Endothelial cell of umbilical vein (primary cell): Measurements from ENCODE around the gene DPM2. TPM values are rescaled to one million over a fixed set of nuclear protein-coding genes. Genes with fewer than 3 reads are reported as not detected.

Experiments
- BruUV-seq: library from RNA; stranded (reverse); fragments of 400-500 nt; replicated peaks from 2 replicates; lab custom pipeline; 2021; lab: Mats Ljungman, UMichigan
- CTCF ChIA-PET: fragments of 300-600, 350-600 bp; sonication (Branson Sonifier 250); formaldehyde crosslinking; loops from one replicate; lab custom pipeline; 2021; ENCODE audit warnings: antibody characterized with exemption, inconsistent platforms; lab: Charles Lee
- POLR2A ChIA-PET: fragments of 300-600, 350-600 bp; sonication (Branson Sonifier 250); formaldehyde crosslinking; loops from one replicate; lab custom pipeline; 2021; ENCODE audit warnings: antibody characterized with exemption, inconsistent platforms; lab: Charles Lee
- DNase-seq: peaks from one replicate; pipeline ENCODE4 v3.0.0-alpha.2; 2011; ENCODE audit warnings: low read depth, low spot score
- FAIRE-seq: peaks from 2 replicates; lab custom pipeline; 2011; peaks lifted over from hg19 to GRCh38; lab: Jason Lieb, UNC
- H2AFZ ChIP-seq: 2 replicates; pipeline ENCODE4 v1.6.0; 2012; ENCODE audit warnings: low read depth, low read length, control low read depth, inconsistent platforms
- H3K27ac ChIP-seq: 2 replicates; pipeline ENCODE4 v1.5.1; 2011; ENCODE audit warnings: low read depth, mild to moderate bottlenecking, control low read depth, low read length, moderate library complexity; ENCODE audit not compliant: insufficient read depth
- H3K27me3 ChIP-seq, 2 experiments: 2 replicates each; pipeline versions ENCODE4 v1.6.0 to v1.6.1; 2011; ENCODE audit warnings: low read length in 2 of 2, mixed read lengths in 1 of 2; ENCODE audit not compliant: control insufficient read depth in 2 of 2, insufficient read depth in 2 of 2
- H3K36me3 ChIP-seq, 2 experiments: 2 replicates in 1 of 2; 3 replicates in 1 of 2; pipeline ENCODE4 v1.5.1; 2011; ENCODE audit warnings: low read length in 2 of 2, mild to moderate bottlenecking in 1 of 2, moderate library complexity in 1 of 2; ENCODE audit not compliant: control insufficient read depth in 2 of 2, insufficient read depth in 2 of 2; ENCODE audit errors: extremely low read depth in 1 of 2
- H3K4me1 ChIP-seq: 3 replicates; pipeline ENCODE4 v1.5.1; 2011; ENCODE audit warnings: mild to moderate bottlenecking, low read length; ENCODE audit not compliant: control insufficient read depth, insufficient read depth; ENCODE audit errors: extremely low read depth
- H3K4me2 ChIP-seq: 2 replicates; pipeline ENCODE4 v1.6.1; 2011; ENCODE audit warnings: low read length, control low read depth, mixed read lengths; ENCODE audit not compliant: insufficient read depth
- H3K4me3 ChIP-seq, 3 experiments: fragments of 200-600 bp in 1 of 3; sonication (generic), shearing (Covaris generic) in 1 of 3; replicated peaks in 1 of 3; 2 replicates each; pipeline ENCODE4 v1.5.1; 2011 to 2016; ENCODE audit warnings: control low read depth in 3 of 3, low read length in 3 of 3, mild to moderate bottlenecking in 2 of 3, inconsistent platforms in 1 of 3, low read depth in 1 of 3, moderate library complexity in 1 of 3; ENCODE audit not compliant: insufficient read depth in 1 of 3
- H3K79me2 ChIP-seq: 2 replicates; pipeline ENCODE4 v1.6.0; 2012; ENCODE audit warnings: low read length, inconsistent platforms; ENCODE audit not compliant: control insufficient read depth, insufficient read depth
- H3K9ac ChIP-seq: replicated peaks from 2 replicates; pipeline ENCODE3; 2011; ENCODE audit warnings: low read length, control low read depth; ENCODE audit not compliant: insufficient read depth; ENCODE audit errors: extremely low read depth
- H3K9me1 ChIP-seq: replicated peaks from 3 replicates; pipeline ENCODE4 v1.6.0; 2011; ENCODE audit warnings: mild to moderate bottlenecking, low read length; ENCODE audit not compliant: control insufficient read depth, insufficient read depth; ENCODE audit errors: extremely low read depth
- H3K9me3 ChIP-seq: replicated peaks from 2 replicates; pipeline ENCODE4 v1.5.1; 2012; ENCODE audit warnings: low read length, inconsistent platforms; ENCODE audit not compliant: control insufficient read depth, insufficient read depth
- H4K20me1 ChIP-seq: replicated peaks from 2 replicates; pipeline ENCODE3; 2011; ENCODE audit warnings: mild to moderate bottlenecking, low read length; ENCODE audit not compliant: control insufficient read depth, insufficient read depth; ENCODE audit errors: extremely low read depth
- CTCF ChIP-seq, 2 donors: IDR thresholded peaks; 1 replicate in 1 of 2; 2 replicates in 1 of 2; pipeline ENCODE4 v1.5.1; 2011; ENCODE audit warnings: low read length in 2 of 2, mild to moderate bottlenecking in 2 of 2, moderate library complexity in 2 of 2, control low read depth in 1 of 2, inconsistent platforms in 1 of 2, low read depth in 1 of 2; ENCODE audit not compliant: insufficient read depth in 1 of 2; ENCODE audit errors: extremely low read depth in 1 of 2
- EZH2 ChIP-seq: IDR thresholded peaks from 2 replicates; pipeline ENCODE4 v1.6.1; 2012; ENCODE audit warnings: borderline replicate concordance, low read depth, mild to moderate bottlenecking, moderate library complexity, low read length, inconsistent platforms; ENCODE audit not compliant: severe bottlenecking
- FOS ChIP-seq: IDR thresholded peaks from 2 replicates; pipeline ENCODE4 v1.6.1; 2011; ENCODE audit warnings: mild to moderate bottlenecking, low read length, moderate library complexity, borderline replicate concordance; ENCODE audit not compliant: insufficient read depth
- GATA2 ChIP-seq: IDR thresholded peaks from 2 replicates; pipeline ENCODE4 v1.7.0; 2011; ENCODE audit warnings: low read depth, mild to moderate bottlenecking, moderate library complexity, mixed read lengths, low read length; ENCODE audit not compliant: insufficient read length, insufficient read depth
- JUN ChIP-seq: IDR thresholded peaks from 2 replicates; pipeline ENCODE4 v1.6.1; 2011; ENCODE audit warnings: borderline replicate concordance, low read depth; ENCODE audit not compliant: insufficient read length, insufficient read depth
- MAX ChIP-seq: IDR thresholded peaks from 2 replicates; pipeline ENCODE4 v1.6.1; 2011; ENCODE audit not compliant: insufficient read depth, insufficient read length
- MYC ChIP-seq: IDR thresholded peaks from one replicate; pipeline ENCODE4 v1.6.1; 2011; ENCODE audit warnings: mild to moderate bottlenecking, low read depth, low read length
- POLR2A ChIP-seq: IDR thresholded peaks from 2 replicates; pipeline ENCODE4 v1.6.1; 2012; ENCODE audit warnings: low read depth, mild to moderate bottlenecking, control low read depth, low read length
- POLR2AphosphoS5 ChIP-seq: IDR thresholded peaks from 2 replicates; pipeline ENCODE4 v1.6.1; 2012; ENCODE audit warnings: low read depth, mild to moderate bottlenecking, control low read depth, low read length, moderate library complexity; ENCODE audit not compliant: insufficient read depth
- dilution Hi-C: fragments of 300-500 bp; cut with MboI; formaldehyde crosslinking; loops from one replicate; pipeline ENCODE4 v1.15.0; 2019; ENCODE audit warnings: low sequenced_read_pairs; ENCODE audit not compliant: extremely low pct_ligation_motif_present
- intact Hi-C: fragments of 100-400 bp; cut with micrococcal nuclease; formaldehyde crosslinking; loops from one replicate; pipeline ENCODE4 v1.10.0; 2022
- polyA plus RNA-seq, 4 experiments: library from polyadenylated mRNA; depleted of rRNA in 3 of 4; stranded (reverse) in 3 of 4; unstranded in 1 of 4; fragments of >200 nt; gene quantifications; 2 replicates each; pipeline versions ENCODE4 v1.2.1 to v1.2.3, GENCODE V29; 2011 to 2012; ENCODE audit warnings: missing spikeins in 1 of 4
- total RNA-seq: library from RNA; stranded (reverse); gene quantifications from 2 replicates; pipeline ENCODE4 v1.2.3, GENCODE V29; 2021

Gene DPM2
- total and polyA plus RNA-seq, 2 donors (not counting 3 experiments of a cell fraction or from before 2014, with no cell fraction given): 47.9 to 63.9 TPM

GRCh38 chr9:127968700-127969383, 31.2 kb upstream of the DPM2 start:
- Histone ChIP-seq H3K9ac (no peak overlapping the region), H3K4me3 (no peak overlapping the region), H3K36me3 (no peaks in the 10 kb centered on the region), H3K79me2 (peaks cover 4% of the 10 kb centered on the region), H3K9me1 (no peaks in the 10 kb centered on the region), H3K4me2 (no peak overlapping the region), H2AFZ (no peak overlapping the region), H4K20me1 (no peaks in the 10 kb centered on the region), H3K4me1 (peaks cover 12% of the 10 kb centered on the region), H3K9me3 (no peaks in the 10 kb centered on the region), H3K27me3 (no peaks in the 10 kb centered on the region), H3K27ac (no peak overlapping the region)
- ChIA-PET POLR2A (no interaction called here), CTCF (no interaction called here)
- DNase-seq (no peak), FAIRE-seq (no peak)
- TF ChIP-seq MYC (no peak), POLR2AphosphoS5 (no peak), JUN (no peak)
- dilution Hi-C loops: no loop called here
- intact Hi-C loops: no loop called here
- BruUV-seq: no TSS peak

- TF ChIP-seq EZH2 (no peak), MAX (no peak), JUN (no peak), POLR2A (no peak), CTCF (IDR thresholded peaks at IDR 0.05; ENCODE audit: extremely low read depth in 1 of 2, insufficient read depth in 1 of 2, low read depth in 1 of 2, low read length in 2 of 2) (no peak), FOS (no peak), MYC (no peak), GATA2 (no peak), POLR2AphosphoS5 (no peak)
- ChIA-PET POLR2A (no interaction called here), CTCF (interaction anchor here (1.1 kb wide), 1 partner anchor 10 kb away, joined by 4 read pairs; no protein-coding TSS in a partner anchor)
- H3K36me3 ChIP-seq: no peaks in the 10 kb centered on the region
- H3K9ac ChIP-seq: no peak overlapping the region
- no peaks in the 10 kb centered on the region for H3K27me3 ChIP-seq
- H3K4me3 ChIP-seq: no peak overlapping the region
- H2AFZ ChIP-seq: no peak overlapping the region
- intact Hi-C loops (no loop called here), dilution Hi-C loops (no loop called here)
- no TSS peak for BruUV-seq
- FAIRE-seq: no peak
- H3K79me2 ChIP-seq: peaks cover 4% of the 10 kb centered on the region
- no peaks in the 10 kb centered on the region for H3K9me1 ChIP-seq
- H3K4me1 ChIP-seq: peaks cover 12% of the 10 kb centered on the region
- no peaks in the 10 kb centered on the region for H4K20me1 ChIP-seq
- DNase-seq: peak; percentile 13
- no peak overlapping the region for H3K27ac ChIP-seq
- H3K9me3 ChIP-seq: no peaks in the 10 kb centered on the region
- H3K4me2 ChIP-seq: no peak overlapping the region
Measured at GRCh38 chr9:127968042-127968441, 30.4 kb upstream of the DPM2 start.
